ENCODE data around the gene CHN2.

Gene CHN2

DNA sequence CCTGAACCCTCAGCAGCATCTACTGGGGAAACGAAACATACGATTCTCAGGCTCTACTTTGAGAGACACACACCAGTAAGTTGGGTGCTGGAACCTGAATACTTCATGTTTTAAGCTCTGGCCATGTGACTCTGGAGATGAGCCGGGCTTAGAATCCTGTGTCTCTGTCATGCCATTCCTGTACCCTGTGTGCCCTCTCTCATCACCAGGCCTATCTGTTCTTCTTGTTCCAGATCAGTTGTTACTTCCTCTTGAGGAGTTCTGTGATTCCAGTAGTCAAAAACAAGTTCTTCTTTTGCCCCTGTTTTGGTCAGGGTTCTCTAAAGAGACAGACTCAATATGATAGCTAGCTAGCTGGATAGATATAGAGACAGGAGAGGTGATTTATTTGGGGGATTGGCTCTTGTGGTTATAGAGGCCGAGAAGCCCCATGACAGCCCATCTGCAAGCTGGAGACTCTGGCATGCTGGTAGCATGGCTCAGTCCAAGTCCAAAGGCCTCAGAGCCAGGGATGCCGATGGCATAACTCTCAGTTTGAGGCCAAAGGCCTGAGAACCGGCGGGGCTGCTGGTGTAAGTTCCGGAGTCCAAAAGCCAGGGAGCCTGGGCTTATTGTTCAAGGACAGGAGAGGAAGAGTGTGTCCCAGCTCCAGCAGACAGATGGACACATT lies 54.3 kb downstream of the CHN2 start:
- ATAC-seq = no peak
- TF ChIP-seq SNAI2 (CRISPR knock-in tag; IDR thresholded peaks at IDR 0.05) = no peak
- TF ChIP-seq BACH2 (CRISPR knock-in tag; IDR thresholded peaks at IDR 0.05; ENCODE audit: borderline replicate concordance) = no peak
- TF ChIP-seq GLIS3 (CRISPR knock-in tag; IDR thresholded peaks at IDR 0.05) = no peak
- no peak for TF ChIP-seq ZNF8 (CRISPR knock-in tag; IDR thresholded peaks at IDR 0.05)
- TF ChIP-seq CSRNP3 (CRISPR knock-in tag; IDR thresholded peaks at IDR 0.05) = no peak
- TF ChIP-seq CREB5 (CRISPR knock-in tag; IDR thresholded peaks at IDR 0.05; ENCODE audit: low read depth) = no peak
- no peak for TF ChIP-seq ARNTL (CRISPR knock-in tag; IDR thresholded peaks at IDR 0.05; ENCODE audit: borderline replicate concordance, low read depth)
- TF ChIP-seq TCF4 (CRISPR knock-in tag; IDR thresholded peaks at IDR 0.05; ENCODE audit: borderline replicate concordance) = no peak
- no peak for TF ChIP-seq POU6F1 (CRISPR knock-in tag; IDR thresholded peaks at IDR 0.05; ENCODE audit: borderline replicate concordance, low read depth)
- TF ChIP-seq ZFP3 (CRISPR knock-in tag; IDR thresholded peaks at IDR 0.05) = no peak
- TF ChIP-seq OSR1 (CRISPR knock-in tag; IDR thresholded peaks at IDR 0.05) = no peak

- no peak for ATAC-seq
- TF ChIP-seq CSDC2 (CRISPR knock-in tag; IDR thresholded peaks at IDR 0.05) (no peak), OSR1 (CRISPR knock-in tag; IDR thresholded peaks at IDR 0.05) (no peak), CREB5 (CRISPR knock-in tag; IDR thresholded peaks at IDR 0.05; ENCODE audit: low read depth) (no peak), TOX (CRISPR knock-in tag; IDR thresholded peaks at IDR 0.05; ENCODE audit: borderline replicate concordance) (no peak), TCF4 (CRISPR knock-in tag; IDR thresholded peaks at IDR 0.05; ENCODE audit: borderline replicate concordance) (no peak), BACH2 (CRISPR knock-in tag; IDR thresholded peaks at IDR 0.05; ENCODE audit: borderline replicate concordance) (no peak), ARNTL (CRISPR knock-in tag; IDR thresholded peaks at IDR 0.05; ENCODE audit: borderline replicate concordance, low read depth) (no peak), ISL1 (CRISPR knock-in tag; IDR thresholded peaks at IDR 0.05) (no peak), GLIS3 (CRISPR knock-in tag; IDR thresholded peaks at IDR 0.05) (no peak), POU6F1 (CRISPR knock-in tag; IDR thresholded peaks at IDR 0.05; ENCODE audit: borderline replicate concordance, low read depth) (no peak), TSHZ2 (CRISPR knock-in tag; IDR thresholded peaks at IDR 0.05) (no peak), ZFP30 (CRISPR knock-in tag; IDR thresholded peaks at IDR 0.05) (no peak), CSRNP3 (CRISPR knock-in tag; IDR thresholded peaks at IDR 0.05) (no peak), ESRRG (CRISPR knock-in tag; IDR thresholded peaks at IDR 0.05) (no peak), SNAI2 (CRISPR knock-in tag; IDR thresholded peaks at IDR 0.05) (no peak), ZNF565 (CRISPR knock-in tag; conservative IDR thresholded peaks at IDR 0.05; ENCODE audit: low read depth) (no peak), ZFP3 (CRISPR knock-in tag; IDR thresholded peaks at IDR 0.05) (no peak), ZNF8 (CRISPR knock-in tag; IDR thresholded peaks at IDR 0.05) (no peak), PPARA (CRISPR knock-in tag; IDR thresholded peaks at IDR 0.05; ENCODE audit: borderline replicate concordance) (no peak)
- TF ChIP-seq, protein P1, sequence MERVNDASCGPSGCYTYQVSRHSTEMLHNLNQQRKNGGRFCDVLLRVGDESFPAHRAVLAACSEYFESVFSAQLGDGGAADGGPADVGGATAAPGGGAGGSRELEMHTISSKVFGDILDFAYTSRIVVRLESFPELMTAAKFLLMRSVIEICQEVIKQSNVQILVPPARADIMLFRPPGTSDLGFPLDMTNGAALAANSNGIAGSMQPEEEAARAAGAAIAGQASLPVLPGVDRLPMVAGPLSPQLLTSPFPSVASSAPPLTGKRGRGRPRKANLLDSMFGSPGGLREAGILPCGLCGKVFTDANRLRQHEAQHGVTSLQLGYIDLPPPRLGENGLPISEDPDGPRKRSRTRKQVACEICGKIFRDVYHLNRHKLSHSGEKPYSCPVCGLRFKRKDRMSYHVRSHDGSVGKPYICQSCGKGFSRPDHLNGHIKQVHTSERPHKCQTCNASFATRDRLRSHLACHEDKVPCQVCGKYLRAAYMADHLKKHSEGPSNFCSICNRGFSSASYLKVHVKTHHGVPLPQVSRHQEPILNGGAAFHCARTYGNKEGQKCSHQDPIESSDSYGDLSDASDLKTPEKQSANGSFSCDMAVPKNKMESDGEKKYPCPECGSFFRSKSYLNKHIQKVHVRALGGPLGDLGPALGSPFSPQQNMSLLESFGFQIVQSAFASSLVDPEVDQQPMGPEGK (CRISPR knock-in tag; IDR thresholded peaks at IDR 0.05; ENCODE audit: borderline replicate concordance) = no peak
Observed at GRCh38 chr7:29249383-29249750, 54.8 kb downstream of the CHN2 start.

Data from SK-N-SH treated with all-trans-retinoic acid at 6 μM for 48 hours (cell line).